DND-41 (cell line): ENCODE results near the gene VPS50.

Source experiments
- ATAC-seq: fragments of 200-7000 bp; cut with Tn5 transposase; 3 replicates; pipeline ENCODE4 v1.9.1; 2021; ENCODE audit warnings: low read depth; ENCODE audit not compliant: insufficient read depth
- DNase-seq: peaks from one replicate; pipeline ENCODE4 v3.0.0-alpha.2; 2020
- H2AFZ ChIP-seq: 2 replicates; pipeline ENCODE4 v1.6.0; 2012; ENCODE audit warnings: low read depth, low read length
- H3K27ac ChIP-seq: 2 replicates; pipeline ENCODE4 v1.5.1; 2012; ENCODE audit warnings: low read length, inconsistent platforms
- H3K27me3 ChIP-seq: fragments of 200-600 bp; sonication (generic); 2 replicates; pipeline ENCODE4 v1.6.0; 2012; ENCODE audit warnings: low read length, mild to moderate bottlenecking, inconsistent platforms; ENCODE audit not compliant: insufficient read depth, poor library complexity
- H3K36me3 ChIP-seq: 2 replicates; pipeline ENCODE4 v1.5.1; 2012; ENCODE audit warnings: low read length, inconsistent platforms; ENCODE audit not compliant: insufficient read depth
- H3K4me1 ChIP-seq: 2 replicates; pipeline ENCODE4 v1.5.1; 2012; ENCODE audit warnings: mild to moderate bottlenecking, low read length; ENCODE audit not compliant: insufficient read depth
- H3K4me2 ChIP-seq: 2 replicates; pipeline ENCODE4 v1.6.0; 2012; ENCODE audit warnings: mild to moderate bottlenecking, moderate library complexity, low read length, inconsistent platforms; ENCODE audit not compliant: insufficient read depth
- H3K4me3 ChIP-seq, 2 experiments: fragments of 200-600 bp in 1 of 2; shearing (Covaris generic) in 1 of 2; 2 replicates each; pipeline ENCODE4 v1.5.1; 2012 to 2016; ENCODE audit warnings: inconsistent platforms in 2 of 2, low read length in 2 of 2, mild to moderate bottlenecking in 2 of 2, low read depth in 1 of 2, moderate library complexity in 1 of 2
- H3K79me2 ChIP-seq: 2 replicates; pipeline ENCODE4 v1.6.0; 2012; ENCODE audit warnings: low read length, inconsistent platforms; ENCODE audit not compliant: insufficient read depth
- H3K9ac ChIP-seq: 2 replicates; pipeline ENCODE4 v1.6.0; 2012; ENCODE audit warnings: low read depth, mild to moderate bottlenecking, inconsistent platforms, low read length, moderate library complexity
- H3K9me3 ChIP-seq: 2 replicates; pipeline ENCODE4 v1.5.1; 2012; ENCODE audit warnings: low read length, moderate library complexity, mild to moderate bottlenecking, inconsistent platforms; ENCODE audit not compliant: insufficient read depth, severe bottlenecking
- H4K20me1 ChIP-seq: 2 replicates; pipeline ENCODE4 v1.6.0; 2012; ENCODE audit warnings: low read length; ENCODE audit not compliant: insufficient read depth
- EZH2 ChIP-seq: IDR thresholded peaks from 3 replicates; pipeline ENCODE4 v1.6.1; 2012; ENCODE audit warnings: borderline replicate concordance, low read depth, mild to moderate bottlenecking, moderate library complexity, low read length, inconsistent platforms; ENCODE audit not compliant: severe bottlenecking
- TF ChIP-seq, protein P1 (sequence below): IDR thresholded peaks from 2 replicates; pipeline ENCODE4 v1.5.1; 2012; ENCODE audit warnings: borderline replicate concordance, low read length, moderate library complexity, mild to moderate bottlenecking; ENCODE audit not compliant: poor library complexity, severe bottlenecking; ENCODE audit errors: extremely low read depth

The VPS50 gene

DNA sequence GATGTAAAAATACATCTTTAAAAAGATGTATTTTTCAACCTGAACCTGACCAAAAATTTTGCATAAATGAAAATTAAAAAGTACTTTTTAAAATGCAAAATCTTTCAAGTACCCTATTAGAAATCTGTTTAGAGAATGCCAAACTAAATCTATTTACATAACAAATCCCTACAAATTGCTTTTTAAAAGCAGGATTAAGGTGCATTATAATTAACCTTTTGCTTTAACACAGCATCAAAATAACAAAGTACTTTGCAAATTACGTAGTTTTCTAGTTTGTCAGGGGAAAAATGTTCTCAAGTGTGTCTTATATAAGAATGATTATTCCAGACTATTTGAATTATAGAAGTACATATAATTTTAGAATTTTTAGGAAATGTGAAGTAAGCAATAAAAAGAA, 160.8 kb downstream of the VPS50 start:
- Histone ChIP-seq H2AFZ (no peak overlapping the region), H4K20me1 (no peaks in the 10 kb centered on the region), H3K36me3 (no peaks in the 10 kb centered on the region), H3K4me2 (no peak overlapping the region), H3K27ac (no peak overlapping the region), H3K4me3 (no peak overlapping the region), H3K4me1 (no peaks in the 10 kb centered on the region), H3K27me3 (peaks cover 9% of the 10 kb centered on the region), H3K79me2 (no peaks in the 10 kb centered on the region), H3K9me3 (no peaks in the 10 kb centered on the region), H3K9ac (no peak overlapping the region)
- no peak for ATAC-seq
- no peak for DNase-seq
- no peak for TF ChIP-seq EZH2
- TF ChIP-seq, protein P1, sequence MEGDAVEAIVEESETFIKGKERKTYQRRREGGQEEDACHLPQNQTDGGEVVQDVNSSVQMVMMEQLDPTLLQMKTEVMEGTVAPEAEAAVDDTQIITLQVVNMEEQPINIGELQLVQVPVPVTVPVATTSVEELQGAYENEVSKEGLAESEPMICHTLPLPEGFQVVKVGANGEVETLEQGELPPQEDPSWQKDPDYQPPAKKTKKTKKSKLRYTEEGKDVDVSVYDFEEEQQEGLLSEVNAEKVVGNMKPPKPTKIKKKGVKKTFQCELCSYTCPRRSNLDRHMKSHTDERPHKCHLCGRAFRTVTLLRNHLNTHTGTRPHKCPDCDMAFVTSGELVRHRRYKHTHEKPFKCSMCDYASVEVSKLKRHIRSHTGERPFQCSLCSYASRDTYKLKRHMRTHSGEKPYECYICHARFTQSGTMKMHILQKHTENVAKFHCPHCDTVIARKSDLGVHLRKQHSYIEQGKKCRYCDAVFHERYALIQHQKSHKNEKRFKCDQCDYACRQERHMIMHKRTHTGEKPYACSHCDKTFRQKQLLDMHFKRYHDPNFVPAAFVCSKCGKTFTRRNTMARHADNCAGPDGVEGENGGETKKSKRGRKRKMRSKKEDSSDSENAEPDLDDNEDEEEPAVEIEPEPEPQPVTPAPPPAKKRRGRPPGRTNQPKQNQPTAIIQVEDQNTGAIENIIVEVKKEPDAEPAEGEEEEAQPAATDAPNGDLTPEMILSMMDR, result no peak

DNA sequence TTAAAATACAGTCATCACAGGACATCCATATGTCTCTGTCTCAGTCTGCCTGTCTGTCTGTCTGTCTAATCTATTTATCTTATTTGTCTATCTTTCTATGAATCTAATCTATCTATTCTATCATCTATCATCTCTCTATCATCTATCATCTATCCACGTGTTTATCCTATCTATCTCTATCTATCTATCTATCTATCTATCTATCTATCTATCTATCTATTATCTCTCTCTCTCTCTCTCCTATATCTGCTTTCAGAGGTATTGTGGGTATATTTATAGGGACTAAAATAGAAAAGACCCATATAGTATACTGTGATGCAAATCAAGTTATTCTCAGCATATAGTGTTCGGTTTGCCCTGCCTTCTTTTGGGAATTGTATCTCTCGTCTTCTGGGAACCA, 167.5 kb downstream of the VPS50 start:
- no peak overlapping the region for H3K9ac ChIP-seq
- no peaks in the 10 kb centered on the region for H3K4me1 ChIP-seq
- H3K4me3 ChIP-seq, result no peak overlapping the region
- no peak for TF ChIP-seq EZH2
- TF ChIP-seq, protein P1, result no peak
- no peak overlapping the region for H3K4me2 ChIP-seq
- DNase-seq (no peak), ATAC-seq (no peak)
- no peaks in the 10 kb centered on the region for H3K36me3 ChIP-seq
- no peaks in the 10 kb centered on the region for H3K9me3 ChIP-seq
- H3K27ac ChIP-seq, result no peak overlapping the region
- no peaks in the 10 kb centered on the region for H3K79me2 ChIP-seq
- no peaks in the 10 kb centered on the region for H4K20me1 ChIP-seq
- H2AFZ ChIP-seq, result no peak overlapping the region
- H3K27me3 ChIP-seq, result peaks cover 3% of the 10 kb centered on the region

DNA sequence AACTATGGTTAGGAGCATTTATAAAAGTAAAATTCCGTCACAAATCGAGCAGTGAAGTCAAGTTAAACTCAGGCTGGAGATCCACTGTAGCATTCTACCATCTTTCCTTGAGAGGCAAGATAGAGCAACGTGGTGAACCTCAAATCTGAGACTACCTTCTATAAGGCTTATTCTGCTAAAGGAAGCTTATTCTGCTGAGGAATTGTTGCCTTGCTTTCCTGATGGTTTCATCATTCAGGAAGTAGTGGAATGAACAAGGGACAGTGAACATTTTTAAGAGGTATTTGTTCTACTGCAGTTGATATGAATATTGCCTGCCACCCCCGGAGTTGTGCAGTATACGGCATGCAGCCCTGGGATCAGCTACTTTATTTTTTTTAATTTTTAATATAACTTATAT, 170.8 kb downstream of the VPS50 start:
- no peak for DNase-seq
- Histone ChIP-seq H3K4me2 (no peak overlapping the region), H2AFZ (no peak overlapping the region)

More for the DNA sequence above, 170.8 kb downstream of the VPS50 start:
- Histone ChIP-seq H3K4me1 (no peaks in the 10 kb centered on the region), H3K27me3 (peaks cover 3% of the 10 kb centered on the region), H3K9me3 (no peaks in the 10 kb centered on the region), H3K4me3 (no peak overlapping the region), H3K36me3 (no peaks in the 10 kb centered on the region), H4K20me1 (no peaks in the 10 kb centered on the region), H3K27ac (no peak overlapping the region), H3K79me2 (no peaks in the 10 kb centered on the region), H3K9ac (no peak overlapping the region)
- TF ChIP-seq, protein P1, result no peak
- no peak for TF ChIP-seq EZH2
- ATAC-seq, result no peak
